Measurements from ENCODE around the gene ULK4. TPM values are rescaled to one million over a fixed set of nuclear protein-coding genes. Genes with fewer than 3 reads are reported as not detected.
A peak's percentile ranks its signal among the peaks of the same experiment; 100 is the strongest.
"Not testable (repeated sequence)": the region's sequence is repeated elsewhere in the genome, so short reads cannot be mapped to it uniquely, and the experiment has no call there.

Gene ULK4
- total RNA-seq, 1 donor from 2014 or later, result 11.2 TPM

GRCh38 chr3:41881233-41881821, 80.6 kb downstream of the ULK4 start:
- H3K9me3 ChIP-seq, result no peaks in the 10 kb centered on the region
- DNase-seq (no peak), ATAC-seq (no peak)
- TF ChIP-seq CTCF (IDR thresholded peaks at IDR 0.05), result peak; percentile 69
- H3K27ac ChIP-seq, result no peak overlapping the region
- no peaks in the 10 kb centered on the region for H3K27me3 ChIP-seq
- H3K36me3 ChIP-seq, result no peaks in the 10 kb centered on the region
- no peak overlapping the region for H3K4me3 ChIP-seq
- H3K4me1 ChIP-seq, result no peaks in the 10 kb centered on the region
- intact Hi-C loops (cut with DNase I), result loop anchor here (5.0 kb wide), 1 partner anchor 1299 kb away; no protein-coding TSS in a partner anchor

GRCh38 chr3:41880387-41880786, 81.5 kb downstream of the ULK4 start:
- Histone ChIP-seq H3K4me1 (no peaks in the 10 kb centered on the region), H3K27me3 (no peaks in the 10 kb centered on the region), H3K4me3 (no peak overlapping the region), H3K27ac (no peak overlapping the region), H3K9me3 (no peaks in the 10 kb centered on the region), H3K36me3 (no peaks in the 10 kb centered on the region)
- no peak for DNase-seq
- intact Hi-C loops (cut with DNase I), result loop anchor here (5.0 kb wide), 1 partner anchor 1298 kb away; no protein-coding TSS in a partner anchor
- no peak for ATAC-seq
- no peak for TF ChIP-seq CTCF (IDR thresholded peaks at IDR 0.05)

GRCh38 chr3:41877741-41878140, 84.2 kb downstream of the ULK4 start:
- H3K27me3 ChIP-seq; ATAC-seq; H3K4me3 ChIP-seq; H3K9me3 ChIP-seq; H3K36me3 ChIP-seq; intact Hi-C loops (cut with DNase I); H3K4me1 ChIP-seq; DNase-seq; H3K27ac ChIP-seq: not testable (repeated sequence)

GRCh38 chr3:41874022-41874421, 87.9 kb downstream of the ULK4 start:
- no peak for ATAC-seq
- no peak for DNase-seq
- intact Hi-C loops (cut with DNase I), result no loop called here
- H3K36me3 ChIP-seq, result no peaks in the 10 kb centered on the region
- H3K27me3 ChIP-seq, result no peaks in the 10 kb centered on the region
- no peak overlapping the region for H3K27ac ChIP-seq
- no peaks in the 10 kb centered on the region for H3K4me1 ChIP-seq
- H3K4me3 ChIP-seq, result no peak overlapping the region
- TF ChIP-seq CTCF (IDR thresholded peaks at IDR 0.05), result no peak
- no peaks in the 10 kb centered on the region for H3K9me3 ChIP-seq

- TF ChIP-seq CTCF (IDR thresholded peaks at IDR 0.05), result no peak
- H3K9me3 ChIP-seq, result no peaks in the 10 kb centered on the region
- H3K36me3 ChIP-seq, result no peaks in the 10 kb centered on the region
- ATAC-seq, result no peak
- intact Hi-C loops (cut with DNase I), result no loop called here
- no peak overlapping the region for H3K4me3 ChIP-seq
- H3K27ac ChIP-seq, result no peak overlapping the region
- H3K27me3 ChIP-seq, result no peaks in the 10 kb centered on the region
- DNase-seq, result no peak
- no peaks in the 10 kb centered on the region for H3K4me1 ChIP-seq
These were observed 89.7 kb downstream of the ULK4 start for GRCh38 chr3:41872157-41872556.

GRCh38 chr3:41867533-41867932, 94.4 kb downstream of the ULK4 start:
- Histone ChIP-seq H3K27me3 (no peaks in the 10 kb centered on the region), H3K9me3 (no peaks in the 10 kb centered on the region), H3K36me3 (no peaks in the 10 kb centered on the region), H3K4me1 (no peaks in the 10 kb centered on the region), H3K27ac (no peak overlapping the region), H3K4me3 (no peak overlapping the region)
- no peak for ATAC-seq
- no peak for TF ChIP-seq CTCF (IDR thresholded peaks at IDR 0.05)
- no peak for DNase-seq
- intact Hi-C loops (cut with DNase I), result no loop called here
